HG02798 (cell line): ENCODE data around the gene DRGX.

Experiments
- ATAC-seq: cut with Tn5 transposase; IDR thresholded peaks from one replicate; pipeline ENCODE4 v1.9.1; 2021; ENCODE audit warnings: mild to moderate bottlenecking; ENCODE audit not compliant: unreplicated experiment, poor library complexity

DRGX gene

GRCh38 chr10:49324711-49325110, 71.2 kb downstream of the DRGX start:
- ATAC-seq: no peak

GRCh38 chr10:49323896-49324270, 72.0 kb downstream of the DRGX start:
- ATAC-seq: no peak

GRCh38 chr10:49323171-49323895, 72.6 kb downstream of the DRGX start:
- no peak for ATAC-seq

- no peak for ATAC-seq
Observed at GRCh38 chr10:49322371-49323170, 73.3 kb downstream of the DRGX start.

- ATAC-seq: no peak
Observed at GRCh38 chr10:49321021-49321420, 74.9 kb downstream of the DRGX start.

- no peak for ATAC-seq
Observed at GRCh38 chr10:49320191-49320590, 75.7 kb downstream of the DRGX start.

- ATAC-seq: no peak
Observed at GRCh38 chr10:49319206-49319605, 76.7 kb downstream of the DRGX start.

- no peak for ATAC-seq
Observed at GRCh38 chr10:49318755-49319154, 77.1 kb downstream of the DRGX start.

GRCh38 chr10:49318028-49318427, 77.9 kb downstream of the DRGX start:
- no peak for ATAC-seq

- no peak for ATAC-seq
Observed at GRCh38 chr10:49314806-49315205, 81.1 kb downstream of the DRGX start.
